Measurements from ENCODE around the gene GBGT1. TPM values are rescaled to one million over a fixed set of nuclear protein-coding genes. Genes with fewer than 3 reads are reported as not detected.

Gene GBGT1
- total RNA-seq, 1 experiment from 2014 or later, result 16.5 TPM

DNA sequence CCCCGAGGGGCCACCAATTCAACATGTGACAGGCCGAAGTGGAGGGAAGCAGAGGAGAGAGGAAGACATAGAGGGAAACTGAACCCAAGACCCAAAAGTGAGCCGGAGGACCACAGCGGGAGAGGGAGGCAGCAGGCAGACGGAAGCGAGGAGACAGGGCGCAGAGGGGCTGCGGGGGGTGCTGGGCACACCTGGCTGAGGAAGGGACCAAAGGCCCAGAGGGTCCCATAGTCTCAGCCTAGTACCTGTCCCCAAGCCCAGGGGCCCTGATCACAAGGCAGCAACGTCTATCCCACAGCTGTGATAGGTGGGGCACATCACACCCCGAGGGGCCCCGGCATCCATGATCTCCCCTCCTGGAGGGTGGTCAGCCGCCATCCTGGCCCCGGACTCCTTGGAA, 35.6 kb downstream of the GBGT1 start:
- POLR2A ChIA-PET, result no interaction called here
- ATAC-seq, result no peak
- H3K36me3 Mint-ChIP-seq, result no peaks in the 10 kb centered on the region

DNA sequence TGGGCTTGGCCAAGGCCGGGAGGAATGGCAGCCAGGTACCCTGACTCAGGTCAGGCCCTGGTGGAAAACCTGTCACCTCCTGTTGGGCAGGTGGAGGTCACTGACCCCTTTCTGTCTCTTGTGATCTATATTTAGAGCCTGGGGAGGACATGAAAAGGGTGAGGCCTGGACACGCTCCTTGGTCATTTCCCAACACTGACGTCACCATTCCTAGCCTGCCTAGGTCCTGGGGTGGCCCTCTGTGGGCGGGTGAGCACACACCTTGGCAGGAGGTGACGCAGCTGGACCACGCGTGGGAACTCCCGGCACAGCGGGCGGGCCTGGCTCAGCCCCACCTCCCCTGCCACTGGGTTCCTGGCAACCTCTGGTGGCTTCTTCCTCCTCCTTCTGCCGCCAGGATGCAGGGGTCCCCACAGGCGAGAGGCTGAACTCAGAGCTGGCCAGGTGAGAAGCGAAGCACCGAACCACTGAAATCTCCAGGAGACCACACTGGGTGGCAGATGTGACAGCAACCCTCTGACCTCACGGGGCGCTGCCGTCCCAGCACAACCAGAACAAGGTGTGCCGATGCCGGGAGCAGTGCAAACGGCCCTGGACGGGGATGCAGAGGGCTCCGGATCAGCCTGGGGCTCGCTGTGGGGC, 36.3 kb downstream of the GBGT1 start:
- no peaks in the 10 kb centered on the region for H3K36me3 Mint-ChIP-seq
- no peak overlapping the region for H3K4me3 Mint-ChIP-seq
- H3K27me3 Mint-ChIP-seq (ENCODE audit: low read depth), result peaks cover 16% of the 10 kb centered on the region
- H3K4me1 Mint-ChIP-seq, result no peaks in the 10 kb centered on the region
- no peak for ATAC-seq
- no peak for DNase-seq (ENCODE audit: low spot score)
- peak overlapping the region; percentile 68; the same call in 1 of the 2 replicates for H3K27ac Mint-ChIP-seq
- H3K9me3 Mint-ChIP-seq, result no peaks in the 10 kb centered on the region
- ChIA-PET POLR2A (no interaction called here), CTCF (interaction anchor here (4.2 kb wide), 1 partner anchor 17 kb away, joined by 21 read pairs; no protein-coding TSS in a partner anchor)
- TF ChIP-seq, protein P1, sequence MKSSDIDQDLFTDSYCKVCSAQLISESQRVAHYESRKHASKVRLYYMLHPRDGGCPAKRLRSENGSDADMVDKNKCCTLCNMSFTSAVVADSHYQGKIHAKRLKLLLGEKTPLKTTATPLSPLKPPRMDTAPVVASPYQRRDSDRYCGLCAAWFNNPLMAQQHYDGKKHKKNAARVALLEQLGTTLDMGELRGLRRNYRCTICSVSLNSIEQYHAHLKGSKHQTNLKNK (CRISPR knock-in tag; IDR thresholded peaks at IDR 0.05), result no peak
- TF ChIP-seq, protein P2, sequence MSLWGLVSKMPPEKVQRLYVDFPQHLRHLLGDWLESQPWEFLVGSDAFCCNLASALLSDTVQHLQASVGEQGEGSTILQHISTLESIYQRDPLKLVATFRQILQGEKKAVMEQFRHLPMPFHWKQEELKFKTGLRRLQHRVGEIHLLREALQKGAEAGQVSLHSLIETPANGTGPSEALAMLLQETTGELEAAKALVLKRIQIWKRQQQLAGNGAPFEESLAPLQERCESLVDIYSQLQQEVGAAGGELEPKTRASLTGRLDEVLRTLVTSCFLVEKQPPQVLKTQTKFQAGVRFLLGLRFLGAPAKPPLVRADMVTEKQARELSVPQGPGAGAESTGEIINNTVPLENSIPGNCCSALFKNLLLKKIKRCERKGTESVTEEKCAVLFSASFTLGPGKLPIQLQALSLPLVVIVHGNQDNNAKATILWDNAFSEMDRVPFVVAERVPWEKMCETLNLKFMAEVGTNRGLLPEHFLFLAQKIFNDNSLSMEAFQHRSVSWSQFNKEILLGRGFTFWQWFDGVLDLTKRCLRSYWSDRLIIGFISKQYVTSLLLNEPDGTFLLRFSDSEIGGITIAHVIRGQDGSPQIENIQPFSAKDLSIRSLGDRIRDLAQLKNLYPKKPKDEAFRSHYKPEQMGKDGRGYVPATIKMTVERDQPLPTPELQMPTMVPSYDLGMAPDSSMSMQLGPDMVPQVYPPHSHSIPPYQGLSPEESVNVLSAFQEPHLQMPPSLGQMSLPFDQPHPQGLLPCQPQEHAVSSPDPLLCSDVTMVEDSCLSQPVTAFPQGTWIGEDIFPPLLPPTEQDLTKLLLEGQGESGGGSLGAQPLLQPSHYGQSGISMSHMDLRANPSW (CRISPR knock-in tag; conservative IDR thresholded peaks at IDR 0.05; ENCODE audit: low read depth), result no peak
- no peak for TF ChIP-seq EMX1 (CRISPR knock-in tag; IDR thresholded peaks at IDR 0.05)
- TF ChIP-seq, protein P3, sequence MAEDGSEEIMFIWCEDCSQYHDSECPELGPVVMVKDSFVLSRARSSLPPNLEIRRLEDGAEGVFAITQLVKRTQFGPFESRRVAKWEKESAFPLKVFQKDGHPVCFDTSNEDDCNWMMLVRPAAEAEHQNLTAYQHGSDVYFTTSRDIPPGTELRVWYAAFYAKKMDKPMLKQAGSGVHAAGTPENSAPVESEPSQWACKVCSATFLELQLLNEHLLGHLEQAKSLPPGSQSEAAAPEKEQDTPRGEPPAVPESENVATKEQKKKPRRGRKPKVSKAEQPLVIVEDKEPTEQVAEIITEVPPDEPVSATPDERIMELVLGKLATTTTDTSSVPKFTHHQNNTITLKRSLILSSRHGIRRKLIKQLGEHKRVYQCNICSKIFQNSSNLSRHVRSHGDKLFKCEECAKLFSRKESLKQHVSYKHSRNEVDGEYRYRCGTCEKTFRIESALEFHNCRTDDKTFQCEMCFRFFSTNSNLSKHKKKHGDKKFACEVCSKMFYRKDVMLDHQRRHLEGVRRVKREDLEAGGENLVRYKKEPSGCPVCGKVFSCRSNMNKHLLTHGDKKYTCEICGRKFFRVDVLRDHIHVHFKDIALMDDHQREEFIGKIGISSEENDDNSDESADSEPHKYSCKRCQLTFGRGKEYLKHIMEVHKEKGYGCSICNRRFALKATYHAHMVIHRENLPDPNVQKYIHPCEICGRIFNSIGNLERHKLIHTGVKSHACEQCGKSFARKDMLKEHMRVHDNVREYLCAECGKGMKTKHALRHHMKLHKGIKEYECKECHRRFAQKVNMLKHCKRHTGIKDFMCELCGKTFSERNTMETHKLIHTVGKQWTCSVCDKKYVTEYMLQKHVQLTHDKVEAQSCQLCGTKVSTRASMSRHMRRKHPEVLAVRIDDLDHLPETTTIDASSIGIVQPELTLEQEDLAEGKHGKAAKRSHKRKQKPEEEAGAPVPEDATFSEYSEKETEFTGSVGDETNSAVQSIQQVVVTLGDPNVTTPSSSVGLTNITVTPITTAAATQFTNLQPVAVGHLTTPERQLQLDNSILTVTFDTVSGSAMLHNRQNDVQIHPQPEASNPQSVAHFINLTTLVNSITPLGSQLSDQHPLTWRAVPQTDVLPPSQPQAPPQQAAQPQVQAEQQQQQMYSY (CRISPR knock-in tag; IDR thresholded peaks at IDR 0.05), result no peak
- TF ChIP-seq, protein P4, sequence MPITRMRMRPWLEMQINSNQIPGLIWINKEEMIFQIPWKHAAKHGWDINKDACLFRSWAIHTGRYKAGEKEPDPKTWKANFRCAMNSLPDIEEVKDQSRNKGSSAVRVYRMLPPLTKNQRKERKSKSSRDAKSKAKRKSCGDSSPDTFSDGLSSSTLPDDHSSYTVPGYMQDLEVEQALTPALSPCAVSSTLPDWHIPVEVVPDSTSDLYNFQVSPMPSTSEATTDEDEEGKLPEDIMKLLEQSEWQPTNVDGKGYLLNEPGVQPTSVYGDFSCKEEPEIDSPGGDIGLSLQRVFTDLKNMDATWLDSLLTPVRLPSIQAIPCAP (CRISPR knock-in tag; IDR thresholded peaks at IDR 0.05), result no peak
- TF ChIP-seq, protein P5, sequence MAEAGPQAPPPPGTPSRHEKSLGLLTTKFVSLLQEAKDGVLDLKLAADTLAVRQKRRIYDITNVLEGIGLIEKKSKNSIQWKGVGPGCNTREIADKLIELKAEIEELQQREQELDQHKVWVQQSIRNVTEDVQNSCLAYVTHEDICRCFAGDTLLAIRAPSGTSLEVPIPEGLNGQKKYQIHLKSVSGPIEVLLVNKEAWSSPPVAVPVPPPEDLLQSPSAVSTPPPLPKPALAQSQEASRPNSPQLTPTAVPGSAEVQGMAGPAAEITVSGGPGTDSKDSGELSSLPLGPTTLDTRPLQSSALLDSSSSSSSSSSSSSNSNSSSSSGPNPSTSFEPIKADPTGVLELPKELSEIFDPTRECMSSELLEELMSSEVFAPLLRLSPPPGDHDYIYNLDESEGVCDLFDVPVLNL (CRISPR knock-in tag; IDR thresholded peaks at IDR 0.05; ENCODE audit: borderline replicate concordance, low read depth), result no peak
- no peak for TF ChIP-seq GABPB1 (CRISPR knock-in tag; IDR thresholded peaks at IDR 0.05)
- no peak for TF ChIP-seq NR1H2 (CRISPR knock-in tag; IDR thresholded peaks at IDR 0.05)
- TF ChIP-seq, protein P6, sequence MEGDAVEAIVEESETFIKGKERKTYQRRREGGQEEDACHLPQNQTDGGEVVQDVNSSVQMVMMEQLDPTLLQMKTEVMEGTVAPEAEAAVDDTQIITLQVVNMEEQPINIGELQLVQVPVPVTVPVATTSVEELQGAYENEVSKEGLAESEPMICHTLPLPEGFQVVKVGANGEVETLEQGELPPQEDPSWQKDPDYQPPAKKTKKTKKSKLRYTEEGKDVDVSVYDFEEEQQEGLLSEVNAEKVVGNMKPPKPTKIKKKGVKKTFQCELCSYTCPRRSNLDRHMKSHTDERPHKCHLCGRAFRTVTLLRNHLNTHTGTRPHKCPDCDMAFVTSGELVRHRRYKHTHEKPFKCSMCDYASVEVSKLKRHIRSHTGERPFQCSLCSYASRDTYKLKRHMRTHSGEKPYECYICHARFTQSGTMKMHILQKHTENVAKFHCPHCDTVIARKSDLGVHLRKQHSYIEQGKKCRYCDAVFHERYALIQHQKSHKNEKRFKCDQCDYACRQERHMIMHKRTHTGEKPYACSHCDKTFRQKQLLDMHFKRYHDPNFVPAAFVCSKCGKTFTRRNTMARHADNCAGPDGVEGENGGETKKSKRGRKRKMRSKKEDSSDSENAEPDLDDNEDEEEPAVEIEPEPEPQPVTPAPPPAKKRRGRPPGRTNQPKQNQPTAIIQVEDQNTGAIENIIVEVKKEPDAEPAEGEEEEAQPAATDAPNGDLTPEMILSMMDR (IDR thresholded peaks at IDR 0.05), result no peak
- no peak for TF ChIP-seq TCF7 (CRISPR knock-in tag; IDR thresholded peaks at IDR 0.05; ENCODE audit: low read depth)
- TF ChIP-seq, protein P7, sequence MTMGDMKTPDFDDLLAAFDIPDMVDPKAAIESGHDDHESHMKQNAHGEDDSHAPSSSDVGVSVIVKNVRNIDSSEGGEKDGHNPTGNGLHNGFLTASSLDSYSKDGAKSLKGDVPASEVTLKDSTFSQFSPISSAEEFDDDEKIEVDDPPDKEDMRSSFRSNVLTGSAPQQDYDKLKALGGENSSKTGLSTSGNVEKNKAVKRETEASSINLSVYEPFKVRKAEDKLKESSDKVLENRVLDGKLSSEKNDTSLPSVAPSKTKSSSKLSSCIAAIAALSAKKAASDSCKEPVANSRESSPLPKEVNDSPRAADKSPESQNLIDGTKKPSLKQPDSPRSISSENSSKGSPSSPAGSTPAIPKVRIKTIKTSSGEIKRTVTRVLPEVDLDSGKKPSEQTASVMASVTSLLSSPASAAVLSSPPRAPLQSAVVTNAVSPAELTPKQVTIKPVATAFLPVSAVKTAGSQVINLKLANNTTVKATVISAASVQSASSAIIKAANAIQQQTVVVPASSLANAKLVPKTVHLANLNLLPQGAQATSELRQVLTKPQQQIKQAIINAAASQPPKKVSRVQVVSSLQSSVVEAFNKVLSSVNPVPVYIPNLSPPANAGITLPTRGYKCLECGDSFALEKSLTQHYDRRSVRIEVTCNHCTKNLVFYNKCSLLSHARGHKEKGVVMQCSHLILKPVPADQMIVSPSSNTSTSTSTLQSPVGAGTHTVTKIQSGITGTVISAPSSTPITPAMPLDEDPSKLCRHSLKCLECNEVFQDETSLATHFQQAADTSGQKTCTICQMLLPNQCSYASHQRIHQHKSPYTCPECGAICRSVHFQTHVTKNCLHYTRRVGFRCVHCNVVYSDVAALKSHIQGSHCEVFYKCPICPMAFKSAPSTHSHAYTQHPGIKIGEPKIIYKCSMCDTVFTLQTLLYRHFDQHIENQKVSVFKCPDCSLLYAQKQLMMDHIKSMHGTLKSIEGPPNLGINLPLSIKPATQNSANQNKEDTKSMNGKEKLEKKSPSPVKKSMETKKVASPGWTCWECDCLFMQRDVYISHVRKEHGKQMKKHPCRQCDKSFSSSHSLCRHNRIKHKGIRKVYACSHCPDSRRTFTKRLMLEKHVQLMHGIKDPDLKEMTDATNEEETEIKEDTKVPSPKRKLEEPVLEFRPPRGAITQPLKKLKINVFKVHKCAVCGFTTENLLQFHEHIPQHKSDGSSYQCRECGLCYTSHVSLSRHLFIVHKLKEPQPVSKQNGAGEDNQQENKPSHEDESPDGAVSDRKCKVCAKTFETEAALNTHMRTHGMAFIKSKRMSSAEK (CRISPR knock-in tag; IDR thresholded peaks at IDR 0.05; ENCODE audit: borderline replicate concordance), result no peak
- no peak for TF ChIP-seq KAT7 (CRISPR knock-in tag; IDR thresholded peaks at IDR 0.05; ENCODE audit: borderline replicate concordance)
- TF ChIP-seq ATF1 (CRISPR knock-in tag; IDR thresholded peaks at IDR 0.05), result no peak
- no peak for TF ChIP-seq SP1 (CRISPR knock-in tag; conservative IDR thresholded peaks at IDR 0.05)
- TF ChIP-seq, protein P8, sequence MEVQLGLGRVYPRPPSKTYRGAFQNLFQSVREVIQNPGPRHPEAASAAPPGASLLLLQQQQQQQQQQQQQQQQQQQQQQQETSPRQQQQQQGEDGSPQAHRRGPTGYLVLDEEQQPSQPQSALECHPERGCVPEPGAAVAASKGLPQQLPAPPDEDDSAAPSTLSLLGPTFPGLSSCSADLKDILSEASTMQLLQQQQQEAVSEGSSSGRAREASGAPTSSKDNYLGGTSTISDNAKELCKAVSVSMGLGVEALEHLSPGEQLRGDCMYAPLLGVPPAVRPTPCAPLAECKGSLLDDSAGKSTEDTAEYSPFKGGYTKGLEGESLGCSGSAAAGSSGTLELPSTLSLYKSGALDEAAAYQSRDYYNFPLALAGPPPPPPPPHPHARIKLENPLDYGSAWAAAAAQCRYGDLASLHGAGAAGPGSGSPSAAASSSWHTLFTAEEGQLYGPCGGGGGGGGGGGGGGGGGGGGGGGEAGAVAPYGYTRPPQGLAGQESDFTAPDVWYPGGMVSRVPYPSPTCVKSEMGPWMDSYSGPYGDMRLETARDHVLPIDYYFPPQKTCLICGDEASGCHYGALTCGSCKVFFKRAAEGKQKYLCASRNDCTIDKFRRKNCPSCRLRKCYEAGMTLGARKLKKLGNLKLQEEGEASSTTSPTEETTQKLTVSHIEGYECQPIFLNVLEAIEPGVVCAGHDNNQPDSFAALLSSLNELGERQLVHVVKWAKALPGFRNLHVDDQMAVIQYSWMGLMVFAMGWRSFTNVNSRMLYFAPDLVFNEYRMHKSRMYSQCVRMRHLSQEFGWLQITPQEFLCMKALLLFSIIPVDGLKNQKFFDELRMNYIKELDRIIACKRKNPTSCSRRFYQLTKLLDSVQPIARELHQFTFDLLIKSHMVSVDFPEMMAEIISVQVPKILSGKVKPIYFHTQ (CRISPR knock-in tag; IDR thresholded peaks at IDR 0.05), result no peak

More for the DNA sequence above, 35.6 kb downstream of the GBGT1 start:
- Mint-ChIP-seq H3K4me1 (no peaks in the 10 kb centered on the region), H3K27me3 (ENCODE audit: low read depth) (peaks cover 12% of the 10 kb centered on the region), H3K4me3 (no peak overlapping the region), H3K9me3 (no peaks in the 10 kb centered on the region), H3K27ac (no peak overlapping the region)
- DNase-seq (ENCODE audit: low spot score), result no peak
- TF ChIP-seq ZNF219 (CRISPR knock-in tag; IDR thresholded peaks at IDR 0.05; ENCODE audit: borderline replicate concordance), result no peak
- CTCF ChIA-PET, result interaction anchor here (4.2 kb wide), 1 partner anchor 16 kb away, joined by 21 read pairs; no protein-coding TSS in a partner anchor

Data from WTC11 (cell line).